PC-3 (cell line): ENCODE results near the gene CEP131.

Experiments
- CTCF ChIP-seq: fragments of 300-600 bp; sonication (generic); conservative IDR thresholded peaks from 2 replicates; pipeline ENCODE4 v1.5.1; 2017; ENCODE audit warnings: antibody characterized with exemption, low read depth, mild to moderate bottlenecking, low read length
- EZH2 ChIP-seq: fragments of 300-600 bp; sonication (generic); IDR thresholded peaks from one replicate; pipeline ENCODE4 v1.6.1; 2017; ENCODE audit warnings: antibody characterized with exemption, mild to moderate bottlenecking, low read length; ENCODE audit not compliant: unreplicated experiment
- EZH2phosphoT487 ChIP-seq: fragments of 300-600 bp; sonication (generic); IDR thresholded peaks from 2 replicates; pipeline ENCODE4 v1.6.1; 2018; ENCODE audit warnings: mild to moderate bottlenecking, antibody characterized with exemption, low read length, borderline replicate concordance

- TF ChIP-seq CTCF (no peak), EZH2phosphoT487 (no peak), EZH2 (no peak)
Measured at GRCh38 chr17:81218459-81218858, 4.3 kb downstream of the CEP131 start.
